GM12801 (cell line): ENCODE results near the gene PHF13.

Source experiments
- TF ChIP-seq, protein P1 (sequence below): IDR thresholded peaks from one replicate; pipeline ENCODE4 v1.5.1; 2011; ENCODE audit warnings: control low read depth; ENCODE audit not compliant: insufficient read length; ENCODE audit errors: extremely low read depth

Gene PHF13

DNA sequence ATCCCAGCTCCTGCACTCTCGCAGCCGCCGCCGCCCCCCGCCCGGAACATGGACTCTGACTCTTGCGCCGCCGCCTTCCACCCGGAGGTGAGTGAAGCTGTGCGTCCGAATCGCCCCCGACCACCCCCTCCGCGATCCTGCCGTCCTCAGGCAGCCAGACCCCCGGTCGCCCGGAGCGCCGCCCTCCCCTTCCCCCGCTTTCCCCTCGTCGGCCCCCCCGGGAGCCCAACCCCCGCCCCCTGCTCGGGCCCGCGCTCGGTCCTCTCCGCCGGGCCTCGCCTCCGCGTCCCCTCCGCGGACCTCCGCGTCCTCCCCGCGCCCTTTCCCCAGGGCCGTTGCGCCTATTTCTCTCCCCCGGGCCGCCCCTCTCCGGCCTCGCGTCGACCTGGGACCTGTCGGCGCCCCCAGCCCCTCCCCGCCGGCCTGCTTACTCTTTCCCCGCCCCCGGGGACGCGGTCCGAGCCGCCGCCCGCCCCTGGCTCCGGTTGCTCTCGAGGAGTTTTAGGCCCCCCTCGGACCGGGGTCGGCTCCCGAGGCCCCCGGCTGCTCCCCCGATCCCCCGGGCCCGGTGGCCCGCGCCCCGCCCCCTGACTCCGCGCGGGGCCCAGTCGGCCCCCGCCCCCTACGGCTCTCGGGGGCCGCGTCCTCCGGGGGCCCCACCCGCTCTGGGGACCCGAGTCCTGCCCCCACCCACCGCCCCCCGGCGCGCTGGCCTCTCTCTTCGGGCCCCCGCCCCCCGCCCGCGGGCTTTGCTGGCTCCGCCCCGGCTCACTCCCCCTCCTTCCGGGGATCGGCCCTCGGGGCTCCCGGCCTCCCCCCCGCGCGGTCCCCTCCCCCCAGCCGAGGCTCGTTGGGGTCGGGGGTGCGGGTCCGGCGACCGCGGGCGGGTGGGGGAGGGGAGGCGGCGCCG lies 743 bp downstream of the PHF13 start:
- TF ChIP-seq, protein P1, sequence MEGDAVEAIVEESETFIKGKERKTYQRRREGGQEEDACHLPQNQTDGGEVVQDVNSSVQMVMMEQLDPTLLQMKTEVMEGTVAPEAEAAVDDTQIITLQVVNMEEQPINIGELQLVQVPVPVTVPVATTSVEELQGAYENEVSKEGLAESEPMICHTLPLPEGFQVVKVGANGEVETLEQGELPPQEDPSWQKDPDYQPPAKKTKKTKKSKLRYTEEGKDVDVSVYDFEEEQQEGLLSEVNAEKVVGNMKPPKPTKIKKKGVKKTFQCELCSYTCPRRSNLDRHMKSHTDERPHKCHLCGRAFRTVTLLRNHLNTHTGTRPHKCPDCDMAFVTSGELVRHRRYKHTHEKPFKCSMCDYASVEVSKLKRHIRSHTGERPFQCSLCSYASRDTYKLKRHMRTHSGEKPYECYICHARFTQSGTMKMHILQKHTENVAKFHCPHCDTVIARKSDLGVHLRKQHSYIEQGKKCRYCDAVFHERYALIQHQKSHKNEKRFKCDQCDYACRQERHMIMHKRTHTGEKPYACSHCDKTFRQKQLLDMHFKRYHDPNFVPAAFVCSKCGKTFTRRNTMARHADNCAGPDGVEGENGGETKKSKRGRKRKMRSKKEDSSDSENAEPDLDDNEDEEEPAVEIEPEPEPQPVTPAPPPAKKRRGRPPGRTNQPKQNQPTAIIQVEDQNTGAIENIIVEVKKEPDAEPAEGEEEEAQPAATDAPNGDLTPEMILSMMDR: no peak

DNA sequence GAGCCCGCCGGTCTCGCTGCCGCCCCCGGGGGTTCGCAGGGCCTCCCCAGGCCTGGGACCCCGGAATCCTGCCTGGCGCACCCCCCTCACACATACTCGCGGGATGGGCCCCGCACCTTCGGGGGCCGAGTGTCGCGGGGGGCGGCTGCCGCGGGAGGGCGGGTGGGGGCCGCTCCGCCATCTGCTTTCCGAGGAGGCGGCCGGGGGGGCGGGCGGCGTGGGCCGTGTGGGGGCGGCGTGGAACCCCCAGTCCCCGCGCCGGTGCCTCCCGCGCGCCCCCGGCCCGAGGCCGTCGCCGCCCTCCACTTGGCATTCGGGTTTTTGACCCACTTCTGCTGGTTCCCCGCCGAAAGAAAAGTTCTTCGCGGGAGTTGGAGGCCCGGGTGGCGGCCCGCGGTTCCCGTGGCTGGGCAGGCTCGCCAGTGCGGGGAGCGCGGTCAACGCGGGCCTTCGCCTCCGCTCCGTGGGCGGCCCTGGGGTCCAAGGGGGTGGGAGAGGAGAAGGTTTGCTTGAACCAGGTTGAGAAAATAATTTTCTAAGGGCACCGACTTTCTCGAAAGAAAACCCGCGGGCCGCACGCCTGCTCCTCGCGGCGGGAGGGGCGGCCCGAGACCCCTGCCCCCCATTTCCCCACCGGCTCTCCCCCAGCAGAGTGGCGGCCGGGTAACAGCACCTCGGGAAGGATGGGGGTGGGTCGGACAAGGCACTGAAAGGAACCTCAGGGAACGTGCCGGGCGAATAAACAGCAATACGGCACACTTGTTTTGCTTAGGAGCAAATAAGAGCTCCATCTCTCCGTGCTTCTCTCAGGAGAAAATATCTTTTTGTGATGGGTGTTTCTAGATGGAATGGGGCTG lies 1.6 kb downstream of the PHF13 start:
- TF ChIP-seq, protein P1: no peak

DNA sequence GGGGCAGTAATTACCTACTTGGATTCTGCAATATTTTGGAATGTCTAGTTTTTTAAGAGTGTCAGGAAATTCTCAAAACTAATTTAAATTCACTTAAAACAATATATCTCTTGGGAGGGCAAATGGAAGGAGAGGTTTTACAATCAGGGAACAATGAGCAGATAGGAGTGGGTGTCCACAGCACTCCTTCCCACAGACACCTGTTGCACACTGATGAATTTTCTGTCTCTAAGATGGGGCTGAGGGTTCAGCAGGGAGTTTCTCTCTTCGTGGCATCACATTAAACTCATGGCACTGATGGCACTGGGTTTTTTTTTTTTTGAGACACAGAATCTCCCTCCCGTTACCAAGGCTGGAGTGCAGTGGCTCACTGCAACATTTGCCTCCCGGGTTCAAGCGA lies 5.5 kb downstream of the PHF13 start:
- TF ChIP-seq, protein P1: no peak

DNA sequence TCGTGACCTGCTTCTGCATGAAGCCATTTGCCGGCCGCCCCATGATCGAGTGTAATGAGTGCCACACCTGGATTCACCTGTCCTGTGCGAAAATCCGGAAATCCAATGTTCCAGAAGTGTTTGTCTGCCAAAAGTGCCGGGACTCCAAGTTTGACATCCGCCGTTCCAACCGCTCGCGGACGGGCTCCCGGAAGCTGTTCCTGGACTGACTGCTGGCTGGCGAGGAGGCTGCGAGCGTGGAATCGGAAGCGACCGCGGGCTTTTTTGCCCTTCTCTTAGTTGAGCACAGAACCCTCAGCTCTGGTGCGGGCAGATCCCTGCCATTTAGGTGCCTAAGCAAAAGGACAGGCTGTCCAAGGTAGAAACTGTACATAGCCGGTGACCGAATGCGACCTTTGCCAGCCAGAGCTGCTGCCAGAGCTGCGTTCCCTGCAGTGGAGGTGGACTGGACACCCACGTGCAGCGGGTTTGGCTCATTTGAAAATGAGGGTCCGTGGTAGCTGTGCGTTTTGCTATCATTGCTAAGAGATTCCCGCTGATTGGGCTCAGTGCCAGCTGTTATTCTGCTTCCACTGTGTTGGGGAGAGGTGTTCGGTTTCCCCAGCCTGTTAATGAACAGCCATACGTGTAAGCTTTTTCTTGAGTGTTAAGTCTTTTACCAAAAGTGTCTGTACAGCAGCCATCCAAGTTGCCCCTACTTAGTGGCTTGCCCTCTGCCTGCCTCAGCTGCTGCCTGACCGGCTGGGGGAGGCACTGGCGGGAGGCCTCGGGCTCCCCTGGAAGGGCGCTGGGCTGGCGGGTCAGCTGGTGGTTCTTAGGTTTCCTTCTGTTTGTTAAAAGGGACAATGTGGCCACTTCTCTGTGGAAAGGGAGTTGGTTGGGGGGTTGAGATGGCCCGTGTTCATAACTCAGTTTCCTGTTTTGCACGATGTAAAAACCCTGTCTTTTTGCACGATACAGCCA lies 8.2 kb downstream of the PHF13 start:
- TF ChIP-seq, protein P1: no peak

DNA sequence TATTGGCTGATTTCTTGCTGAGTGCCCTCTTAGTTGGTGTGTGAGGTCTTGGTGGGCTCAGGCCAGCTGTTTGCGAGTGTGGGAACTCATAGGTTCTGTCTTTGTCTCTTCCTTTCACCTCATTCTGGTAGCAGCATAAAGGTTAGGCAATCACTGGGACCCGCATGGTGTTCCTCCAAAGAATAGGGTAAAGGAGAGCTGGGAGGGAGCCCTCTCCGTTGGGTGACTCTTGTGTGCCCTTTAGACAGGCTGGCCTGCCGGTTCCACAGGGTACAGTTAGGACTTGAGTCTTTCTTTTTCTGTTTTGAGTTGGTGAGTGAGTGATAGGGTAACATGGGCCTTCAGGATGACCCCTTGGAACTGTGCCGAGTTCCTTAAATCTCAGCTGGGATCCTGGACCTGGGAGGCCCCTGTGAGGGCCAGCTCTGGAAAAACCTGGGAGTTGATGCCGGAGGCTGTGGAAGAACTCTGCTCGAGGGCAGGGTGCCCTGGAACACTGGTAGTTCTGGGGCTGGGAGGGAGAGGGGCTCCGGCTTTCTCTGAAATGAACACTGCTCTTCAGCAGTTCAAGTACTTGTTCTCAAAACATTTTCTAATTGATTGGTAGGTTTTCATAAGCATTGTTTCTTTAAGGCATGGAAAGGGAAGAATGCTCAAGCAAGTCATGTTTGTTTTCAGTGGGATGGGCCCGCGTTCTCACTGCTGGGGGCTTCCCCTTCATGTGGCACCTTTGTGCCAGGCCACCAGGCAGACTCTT lies 9.0 kb downstream of the PHF13 start:
- TF ChIP-seq, protein P1: no peak

DNA sequence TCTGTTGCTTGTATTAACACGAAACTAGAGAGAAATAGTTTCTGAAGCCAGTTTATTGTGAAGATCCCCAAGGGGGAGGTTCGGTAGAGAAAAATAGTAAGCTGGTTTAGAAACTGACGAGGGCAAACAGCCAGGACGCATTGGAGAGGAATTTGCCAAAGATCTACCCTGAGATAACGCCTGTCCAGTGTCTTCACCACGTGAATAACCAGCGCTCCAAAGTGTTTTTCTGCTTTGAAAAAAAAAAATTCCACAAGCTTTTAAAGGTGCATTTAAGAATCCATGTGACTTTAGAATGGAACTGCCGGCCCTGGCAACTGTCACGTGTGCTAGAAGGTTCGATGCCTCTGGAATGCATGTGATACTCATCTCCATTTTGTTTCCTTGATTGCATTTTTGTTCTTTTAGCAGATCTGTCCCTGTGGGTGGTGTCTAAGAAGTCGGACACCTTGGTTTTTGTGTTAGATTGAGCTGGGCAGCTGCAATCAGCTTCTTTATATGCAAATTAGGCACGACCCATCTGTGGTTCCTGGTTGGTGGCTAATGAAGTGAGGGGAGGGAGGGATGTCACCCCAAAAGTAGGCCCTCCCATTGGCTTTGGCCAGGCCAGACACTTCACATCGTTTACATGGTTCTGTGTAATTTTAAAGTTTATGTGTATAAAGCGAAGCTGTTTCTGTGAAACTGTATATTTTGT lies 9.9 kb downstream of the PHF13 start:
- TF ChIP-seq, protein P1: no peak
